Fibroblast of skin of abdomen (primary cell): ENCODE data around the gene TOM1L1. TPM values are rescaled to one million over a fixed set of nuclear protein-coding genes. Genes with fewer than 3 reads are reported as not detected.
"Not testable (repeated sequence)": the region's sequence is repeated elsewhere in the genome, so short reads cannot be mapped to it uniquely, and the experiment has no call there.

Experiments used
- DNase-seq: peaks from one replicate; pipeline ENCODE4 v3.0.0-alpha.2; 2013
- polyA plus RNA-seq, 2 experiments: library from polyadenylated mRNA; unstranded; fragments of 120-200 nt; gene quantifications; one replicate each; pipeline ENCODE4 v1.2.1, GENCODE V29; 2013; ENCODE audit not compliant: insufficient read length in 2 of 2

The TOM1L1 gene
- polyA plus RNA-seq (2013, experiment 1 of 2; ENCODE audit: insufficient read length) = 14.5 TPM
- polyA plus RNA-seq (2013, experiment 2 of 2; ENCODE audit: insufficient read length) = 14.4 TPM

GRCh38 chr17:54900457-54901229, at the start of gene TOM1L1:
TOM1L1 (plus strand) TSS chr17:54900852; CDS start chr17:54900866, 14 bp downstream.
- peak; percentile 55 for DNase-seq

GRCh38 chr17:54859187-54859586, 41.5 kb upstream of the TOM1L1 start:
- no peak for DNase-seq

GRCh38 chr17:54860617-54861470, 39.8 kb upstream of the TOM1L1 start:
- no peak for DNase-seq

GRCh38 chr17:54861471-54861983, 39.1 kb upstream of the TOM1L1 start:
- no peak for DNase-seq

- DNase-seq = no peak
These were observed 37.5 kb upstream of the TOM1L1 start for GRCh38 chr17:54863176-54863575.

- DNase-seq = no peak
These were observed 36.6 kb upstream of the TOM1L1 start for GRCh38 chr17:54864070-54864469.

GRCh38 chr17:54864636-54865356, 35.9 kb upstream of the TOM1L1 start:
- DNase-seq = no peak

GRCh38 chr17:54867634-54868033, 33.0 kb upstream of the TOM1L1 start:
- DNase-seq = no peak

GRCh38 chr17:54870671-54871175, 29.9 kb upstream of the TOM1L1 start:
- no peak for DNase-seq

- not testable (repeated sequence) for DNase-seq
These were observed 24.7 kb upstream of the TOM1L1 start for GRCh38 chr17:54875906-54876305.

- no peak for DNase-seq
These were observed 23.9 kb upstream of the TOM1L1 start for GRCh38 chr17:54876656-54877195.

- DNase-seq = no peak
These were observed 19.2 kb upstream of the TOM1L1 start for GRCh38 chr17:54881255-54881972.

GRCh38 chr17:54882371-54882770, 18.3 kb upstream of the TOM1L1 start:
- no peak for DNase-seq

- DNase-seq = no peak
These were observed 17.7 kb upstream of the TOM1L1 start for GRCh38 chr17:54882950-54883349.

GRCh38 chr17:54883939-54884338, 16.7 kb upstream of the TOM1L1 start:
- DNase-seq = no peak

GRCh38 chr17:54887787-54888186, 12.9 kb upstream of the TOM1L1 start:
- no peak for DNase-seq

- no peak for DNase-seq
These were observed 12.4 kb upstream of the TOM1L1 start for GRCh38 chr17:54888254-54888653.

- DNase-seq = no peak
These were observed 11.7 kb upstream of the TOM1L1 start for GRCh38 chr17:54888981-54889380.

- DNase-seq = peak; percentile 76
These were observed 9.4 kb upstream of the TOM1L1 start for GRCh38 chr17:54891176-54891821.

- no peak for DNase-seq
These were observed 8.3 kb upstream of the TOM1L1 start for GRCh38 chr17:54892360-54892759.

GRCh38 chr17:54898576-54898975, 2.1 kb upstream of the TOM1L1 start:
- peak; percentile 4 for DNase-seq
